ENCODE data around the gene CWC25. TPM values are rescaled to one million over a fixed set of nuclear protein-coding genes. Genes with fewer than 3 reads are reported as not detected.

The CWC25 gene
- total and polyA plus RNA-seq, 2 of the 13 experiments (the other 11 are each of a cell fraction or from before 2014, with no cell fraction given): 15.6 to 22.7 TPM

DNA sequence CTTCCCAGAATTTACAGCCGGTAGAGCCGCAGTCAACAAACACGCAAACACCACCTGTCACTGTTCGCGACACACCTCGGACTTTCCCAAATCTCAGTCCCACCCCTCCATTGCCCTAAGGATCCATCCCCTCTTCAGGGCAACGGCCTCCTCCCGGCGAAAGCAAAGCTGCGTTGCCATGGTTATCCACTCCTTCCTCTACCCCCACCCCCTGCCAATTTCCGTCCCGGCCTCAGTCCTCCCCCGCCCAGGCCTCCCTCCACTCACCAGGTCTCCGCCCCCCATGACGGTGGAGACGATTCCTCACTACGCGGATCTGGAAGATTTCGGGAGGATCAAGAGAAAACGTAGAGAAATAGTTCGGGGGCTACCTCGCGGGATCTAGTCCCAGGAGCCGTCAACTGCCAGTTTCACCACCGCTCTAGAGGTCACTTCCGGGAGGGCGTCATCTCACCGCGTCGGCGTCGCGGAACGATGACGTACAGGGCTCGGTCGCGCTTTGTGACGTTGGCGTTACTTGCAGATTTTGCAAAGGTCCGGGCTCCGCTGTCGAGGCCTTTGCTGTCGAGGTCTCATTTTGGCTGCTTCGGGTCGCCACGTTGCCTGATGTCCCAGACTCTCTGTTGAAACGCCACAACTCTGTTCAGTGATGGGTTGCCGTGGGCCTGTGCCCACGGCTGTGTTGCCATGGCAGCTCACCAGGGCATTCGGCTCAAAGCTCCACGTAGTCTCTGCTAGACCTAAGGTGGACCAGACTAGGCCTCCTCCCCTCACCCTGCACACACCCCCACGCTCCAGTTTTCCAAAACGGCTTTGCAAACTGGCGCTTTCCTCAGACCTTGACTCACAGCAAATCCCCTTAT lies at the start of gene CWC25 (continued):
- TF ChIP-seq, protein P1, sequence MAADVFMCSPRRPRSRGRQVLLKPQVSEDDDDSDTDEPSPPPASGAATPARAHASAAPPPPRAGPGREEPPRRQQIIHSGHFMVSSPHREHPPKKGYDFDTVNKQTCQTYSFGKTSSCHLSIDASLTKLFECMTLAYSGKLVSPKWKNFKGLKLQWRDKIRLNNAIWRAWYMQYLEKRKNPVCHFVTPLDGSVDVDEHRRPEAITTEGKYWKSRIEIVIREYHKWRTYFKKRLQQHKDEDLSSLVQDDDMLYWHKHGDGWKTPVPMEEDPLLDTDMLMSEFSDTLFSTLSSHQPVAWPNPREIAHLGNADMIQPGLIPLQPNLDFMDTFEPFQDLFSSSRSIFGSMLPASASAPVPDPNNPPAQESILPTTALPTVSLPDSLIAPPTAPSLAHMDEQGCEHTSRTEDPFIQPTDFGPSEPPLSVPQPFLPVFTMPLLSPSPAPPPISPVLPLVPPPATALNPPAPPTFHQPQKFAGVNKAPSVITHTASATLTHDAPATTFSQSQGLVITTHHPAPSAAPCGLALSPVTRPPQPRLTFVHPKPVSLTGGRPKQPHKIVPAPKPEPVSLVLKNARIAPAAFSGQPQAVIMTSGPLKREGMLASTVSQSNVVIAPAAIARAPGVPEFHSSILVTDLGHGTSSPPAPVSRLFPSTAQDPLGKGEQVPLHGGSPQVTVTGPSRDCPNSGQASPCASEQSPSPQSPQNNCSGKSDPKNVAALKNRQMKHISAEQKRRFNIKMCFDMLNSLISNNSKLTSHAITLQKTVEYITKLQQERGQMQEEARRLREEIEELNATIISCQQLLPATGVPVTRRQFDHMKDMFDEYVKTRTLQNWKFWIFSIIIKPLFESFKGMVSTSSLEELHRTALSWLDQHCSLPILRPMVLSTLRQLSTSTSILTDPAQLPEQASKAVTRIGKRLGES (CRISPR knock-in tag; IDR thresholded peaks at IDR 0.05; ENCODE audit: borderline replicate concordance): no peak
- peak; percentile 98; the same call in 1 of the 2 replicates for TF ChIP-seq ZNF430 (CRISPR knock-in tag; IDR thresholded peaks at IDR 0.05)
- TF ChIP-seq PAWR (CRISPR knock-in tag; IDR thresholded peaks at IDR 0.05; ENCODE audit: borderline replicate concordance): no peak
- TF ChIP-seq ZFP37 (CRISPR knock-in tag; IDR thresholded peaks at IDR 0.05; ENCODE audit: borderline replicate concordance): no peak
- TF ChIP-seq ATF1 (CRISPR knock-in tag; IDR thresholded peaks at IDR 0.05): peak; percentile 100
- TF ChIP-seq GABPB1 (CRISPR knock-in tag; IDR thresholded peaks at IDR 0.05): peak; percentile 99
- TF ChIP-seq, protein P2, sequence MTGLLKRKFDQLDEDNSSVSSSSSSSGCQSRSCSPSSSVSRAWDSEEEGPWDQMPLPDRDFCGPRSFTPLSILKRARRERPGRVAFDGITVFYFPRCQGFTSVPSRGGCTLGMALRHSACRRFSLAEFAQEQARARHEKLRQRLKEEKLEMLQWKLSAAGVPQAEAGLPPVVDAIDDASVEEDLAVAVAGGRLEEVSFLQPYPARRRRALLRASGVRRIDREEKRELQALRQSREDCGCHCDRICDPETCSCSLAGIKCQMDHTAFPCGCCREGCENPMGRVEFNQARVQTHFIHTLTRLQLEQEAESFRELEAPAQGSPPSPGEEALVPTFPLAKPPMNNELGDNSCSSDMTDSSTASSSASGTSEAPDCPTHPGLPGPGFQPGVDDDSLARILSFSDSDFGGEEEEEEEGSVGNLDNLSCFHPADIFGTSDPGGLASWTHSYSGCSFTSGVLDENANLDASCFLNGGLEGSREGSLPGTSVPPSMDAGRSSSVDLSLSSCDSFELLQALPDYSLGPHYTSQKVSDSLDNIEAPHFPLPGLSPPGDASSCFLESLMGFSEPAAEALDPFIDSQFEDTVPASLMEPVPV (CRISPR knock-in tag; IDR thresholded peaks at IDR 0.05): peak; percentile 75; the same call in 1 of the 2 replicates
- TF ChIP-seq BRD4 (CRISPR knock-in tag; IDR thresholded peaks at IDR 0.05): peak; percentile 92; the same call in 1 of the 2 replicates
- TF ChIP-seq SRSF9 (IDR thresholded peaks at IDR 0.05; ENCODE audit: borderline replicate concordance, insufficient read depth, low read depth, low read length, poor library complexity, severe bottlenecking): no peak
- TF ChIP-seq, protein P3, sequence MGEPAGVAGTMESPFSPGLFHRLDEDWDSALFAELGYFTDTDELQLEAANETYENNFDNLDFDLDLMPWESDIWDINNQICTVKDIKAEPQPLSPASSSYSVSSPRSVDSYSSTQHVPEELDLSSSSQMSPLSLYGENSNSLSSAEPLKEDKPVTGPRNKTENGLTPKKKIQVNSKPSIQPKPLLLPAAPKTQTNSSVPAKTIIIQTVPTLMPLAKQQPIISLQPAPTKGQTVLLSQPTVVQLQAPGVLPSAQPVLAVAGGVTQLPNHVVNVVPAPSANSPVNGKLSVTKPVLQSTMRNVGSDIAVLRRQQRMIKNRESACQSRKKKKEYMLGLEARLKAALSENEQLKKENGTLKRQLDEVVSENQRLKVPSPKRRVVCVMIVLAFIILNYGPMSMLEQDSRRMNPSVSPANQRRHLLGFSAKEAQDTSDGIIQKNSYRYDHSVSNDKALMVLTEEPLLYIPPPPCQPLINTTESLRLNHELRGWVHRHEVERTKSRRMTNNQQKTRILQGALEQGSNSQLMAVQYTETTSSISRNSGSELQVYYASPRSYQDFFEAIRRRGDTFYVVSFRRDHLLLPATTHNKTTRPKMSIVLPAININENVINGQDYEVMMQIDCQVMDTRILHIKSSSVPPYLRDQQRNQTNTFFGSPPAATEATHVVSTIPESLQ (CRISPR knock-in tag; conservative IDR thresholded peaks at IDR 0.05): peak; percentile 69
- TF ChIP-seq ZNF484 (CRISPR knock-in tag; IDR thresholded peaks at IDR 0.05; ENCODE audit: borderline replicate concordance, low read depth): no peak
- peak; percentile 76 for TF ChIP-seq CCDC6 (CRISPR knock-in tag; IDR thresholded peaks at IDR 0.05)
- TF ChIP-seq FOXP1 (IDR thresholded peaks at IDR 0.05): no peak
- peak; percentile 45; the same call in 1 of the 2 replicates for TF ChIP-seq FOXP1 (CRISPR knock-in tag; IDR thresholded peaks at IDR 0.05)
- TF ChIP-seq NR2F6 (IDR thresholded peaks at IDR 0.05): peak; percentile 71; the same call in 1 of the 2 replicates
- peak; percentile 82 for TF ChIP-seq NR2F6 (CRISPR knock-in tag; IDR thresholded peaks at IDR 0.05)
- peak; percentile 91 for TF ChIP-seq ZNF317 (CRISPR knock-in tag; IDR thresholded peaks at IDR 0.05)
- peak; percentile 59 for TF ChIP-seq XRCC5 (optimal IDR thresholded peaks at IDR 0.05; ENCODE audit: low read length)
- TF ChIP-seq, protein P4, sequence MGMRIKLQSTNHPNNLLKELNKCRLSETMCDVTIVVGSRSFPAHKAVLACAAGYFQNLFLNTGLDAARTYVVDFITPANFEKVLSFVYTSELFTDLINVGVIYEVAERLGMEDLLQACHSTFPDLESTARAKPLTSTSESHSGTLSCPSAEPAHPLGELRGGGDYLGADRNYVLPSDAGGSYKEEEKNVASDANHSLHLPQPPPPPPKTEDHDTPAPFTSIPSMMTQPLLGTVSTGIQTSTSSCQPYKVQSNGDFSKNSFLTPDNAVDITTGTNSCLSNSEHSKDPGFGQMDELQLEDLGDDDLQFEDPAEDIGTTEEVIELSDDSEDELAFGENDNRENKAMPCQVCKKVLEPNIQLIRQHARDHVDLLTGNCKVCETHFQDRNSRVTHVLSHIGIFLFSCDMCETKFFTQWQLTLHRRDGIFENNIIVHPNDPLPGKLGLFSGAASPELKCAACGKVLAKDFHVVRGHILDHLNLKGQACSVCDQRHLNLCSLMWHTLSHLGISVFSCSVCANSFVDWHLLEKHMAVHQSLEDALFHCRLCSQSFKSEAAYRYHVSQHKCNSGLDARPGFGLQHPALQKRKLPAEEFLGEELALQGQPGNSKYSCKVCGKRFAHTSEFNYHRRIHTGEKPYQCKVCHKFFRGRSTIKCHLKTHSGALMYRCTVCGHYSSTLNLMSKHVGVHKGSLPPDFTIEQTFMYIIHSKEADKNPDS (CRISPR knock-in tag; IDR thresholded peaks at IDR 0.05): no peak; the same call in 1 of the 2 replicates
- TF ChIP-seq ZNF549 (CRISPR knock-in tag; IDR thresholded peaks at IDR 0.05): no peak
- peak; percentile 95; the same call in 1 of the 2 replicates for TF ChIP-seq ZNF615 (CRISPR knock-in tag; IDR thresholded peaks at IDR 0.05; ENCODE audit: borderline replicate concordance)

Data from HepG2 (cell line).